ENCODE data around the gene STK40.

STK40 gene

GRCh38 chr1:36387141-36387949 is 1.6 kb upstream of the STK40 start:
- DNase-seq (ENCODE audit: low read depth) = peak; percentile 92
- no peak for TF ChIP-seq CTCF (conservative IDR thresholded peaks at IDR 0.05; ENCODE audit: control insufficient read depth, insufficient read depth, low read depth, low read length)
- peak overlapping the region; percentile 6 for H3K4me3 ChIP-seq (ENCODE audit: control insufficient read depth, low read depth, low read length)

- DNase-seq (ENCODE audit: low read depth) = peak; percentile 100
- H3K4me3 ChIP-seq (ENCODE audit: control insufficient read depth, low read depth, low read length) = peak overlapping the region; percentile 71
- no peak for TF ChIP-seq CTCF (conservative IDR thresholded peaks at IDR 0.05; ENCODE audit: control insufficient read depth, insufficient read depth, low read depth, low read length)
Observed at GRCh38 chr1:36386265-36387140, 779 bp upstream of the STK40 start.

- no peak for TF ChIP-seq CTCF (conservative IDR thresholded peaks at IDR 0.05; ENCODE audit: control insufficient read depth, insufficient read depth, low read depth, low read length)
- peak overlapping the region; percentile 88 for H3K4me3 ChIP-seq (ENCODE audit: control insufficient read depth, low read depth, low read length)
- DNase-seq (ENCODE audit: low read depth) = peak; percentile 16
Observed at GRCh38 chr1:36384542-36385409, 948 bp downstream of the STK40 start.

- TF ChIP-seq CTCF (conservative IDR thresholded peaks at IDR 0.05; ENCODE audit: control insufficient read depth, insufficient read depth, low read depth, low read length) = no peak
- DNase-seq (ENCODE audit: low read depth) = no peak
- H3K4me3 ChIP-seq (ENCODE audit: control insufficient read depth, low read depth, low read length) = no peak overlapping the region
Observed at GRCh38 chr1:36383240-36383639, 2.5 kb downstream of the STK40 start.

GRCh38 chr1:36382669-36383068 is 3.1 kb downstream of the STK40 start:
- H3K4me3 ChIP-seq (ENCODE audit: control insufficient read depth, low read depth, low read length) = no peak overlapping the region
- no peak for TF ChIP-seq CTCF (conservative IDR thresholded peaks at IDR 0.05; ENCODE audit: control insufficient read depth, insufficient read depth, low read depth, low read length)
- DNase-seq (ENCODE audit: low read depth) = no peak

GRCh38 chr1:36382231-36382630 is 3.5 kb downstream of the STK40 start:
- no peak for TF ChIP-seq CTCF (conservative IDR thresholded peaks at IDR 0.05; ENCODE audit: control insufficient read depth, insufficient read depth, low read depth, low read length)
- no peak overlapping the region for H3K4me3 ChIP-seq (ENCODE audit: control insufficient read depth, low read depth, low read length)
- no peak for DNase-seq (ENCODE audit: low read depth)

All from fibroblast of mammary gland (primary cell).